ENCODE results near the gene EGR1.
"Not testable (repeated sequence)": the region's sequence is repeated elsewhere in the genome, so short reads cannot be mapped to it uniquely, and the experiment has no call there.

Gene EGR1

DNA sequence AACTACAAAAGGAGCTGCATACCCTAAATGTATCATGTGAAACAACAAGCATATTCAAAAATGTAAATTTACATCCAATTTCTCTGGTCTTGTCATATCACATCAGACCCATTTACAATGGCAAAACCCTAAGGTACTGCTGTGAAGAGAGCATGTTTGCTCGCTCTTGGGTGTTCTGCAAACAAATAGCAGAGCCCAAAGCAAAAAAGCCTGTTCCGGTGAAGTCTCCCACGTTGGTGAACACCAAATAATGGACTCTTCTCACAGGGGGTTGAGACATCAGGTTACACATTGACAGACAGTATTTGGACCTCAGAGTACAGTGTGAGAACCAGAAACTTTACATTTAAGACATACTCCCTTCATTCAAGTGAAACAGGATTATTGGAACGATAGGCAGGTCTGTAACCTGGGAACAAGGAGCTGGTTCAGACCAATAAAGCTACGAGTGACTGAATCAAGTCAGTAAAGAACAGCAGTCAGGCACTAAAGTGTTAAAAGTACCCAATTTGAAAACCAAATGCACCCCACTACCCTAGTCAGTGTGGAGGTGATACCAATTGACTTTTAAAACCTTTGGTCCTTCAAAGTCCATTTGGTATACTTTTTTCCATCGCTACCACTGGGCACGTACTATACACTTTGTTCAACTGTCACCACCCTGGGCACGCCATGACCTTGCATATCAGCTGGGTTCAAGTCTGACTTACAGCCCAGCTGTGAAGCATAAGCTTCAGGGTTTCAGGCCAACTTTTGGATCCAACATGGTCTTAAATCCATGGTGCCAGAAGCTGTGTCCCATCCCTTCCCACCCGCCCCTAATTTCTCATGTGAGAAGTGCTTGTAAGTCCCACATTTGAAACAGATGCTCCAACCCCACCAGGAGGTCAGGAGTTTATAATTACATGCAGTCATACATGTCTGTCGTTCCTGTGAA lies 41.4 kb downstream of the EGR1 start:
- DNase-seq (ENCODE audit: low read depth in 3 of 3, low spot score in 1 of 3), result no peak

DNA sequence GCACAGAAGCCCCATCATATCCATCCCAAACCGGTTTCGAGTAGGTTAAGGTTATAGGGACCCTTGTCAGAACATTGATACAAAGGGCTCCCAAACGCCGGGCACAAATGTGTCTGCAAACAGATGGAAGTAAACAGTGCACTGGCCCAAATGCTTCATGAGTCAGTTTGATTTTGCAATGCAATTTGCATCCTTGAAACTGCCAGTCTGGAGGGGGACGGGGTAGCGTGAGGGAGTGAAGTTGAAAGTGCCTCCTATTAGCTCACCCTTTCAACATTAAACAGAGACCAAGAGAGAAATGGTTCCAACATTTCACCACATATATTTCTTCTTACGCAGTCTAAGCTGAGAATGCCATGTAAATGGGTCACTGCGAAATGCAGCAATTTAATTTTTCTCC lies 42.2 kb downstream of the EGR1 start:
- not testable (repeated sequence) for DNase-seq (ENCODE audit: low read depth in 3 of 3, low spot score in 1 of 3)

DNA sequence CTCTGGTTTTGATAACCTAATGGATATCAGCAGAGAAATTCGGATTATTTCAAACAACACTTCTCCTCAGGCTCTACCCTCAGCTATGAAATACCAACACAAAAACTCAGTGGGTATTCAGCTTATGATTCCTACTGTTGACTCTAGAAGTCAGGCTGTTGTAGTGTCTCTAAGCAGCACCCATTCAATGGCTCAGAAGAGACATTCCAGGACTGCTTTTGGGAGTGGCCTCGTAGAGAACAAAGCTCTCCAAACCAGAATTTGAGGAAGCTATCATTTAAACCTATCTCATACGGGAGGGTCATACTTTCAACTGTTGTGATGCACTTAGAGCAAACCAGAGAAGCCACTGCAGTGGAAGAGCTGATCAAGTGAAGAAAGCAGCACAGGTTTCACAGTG lies 43.7 kb downstream of the EGR1 start:
- no peak for DNase-seq (ENCODE audit: low read depth in 3 of 3, low spot score in 1 of 3)

DNA sequence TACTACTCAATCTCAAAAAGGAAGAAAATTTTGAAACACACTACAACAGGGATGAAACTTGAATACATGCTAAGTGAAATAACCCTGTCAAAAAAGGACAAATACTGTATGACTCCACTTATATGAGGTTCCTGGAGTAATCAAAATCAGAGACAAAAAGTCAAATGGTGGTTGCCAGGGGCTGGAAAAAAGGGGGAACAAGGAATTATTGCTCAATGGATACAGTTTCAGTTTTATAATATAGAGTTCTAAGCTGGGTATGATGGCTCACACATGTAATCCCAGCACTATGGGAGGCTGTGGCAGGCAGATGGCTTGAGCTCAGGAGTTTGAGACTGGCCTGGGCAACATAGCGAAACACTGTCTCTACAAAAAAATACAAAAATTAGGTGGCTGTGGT lies 48.7 kb downstream of the EGR1 start:
- DNase-seq (ENCODE audit: low read depth in 3 of 3, low spot score in 1 of 3), result no peak

DNA sequence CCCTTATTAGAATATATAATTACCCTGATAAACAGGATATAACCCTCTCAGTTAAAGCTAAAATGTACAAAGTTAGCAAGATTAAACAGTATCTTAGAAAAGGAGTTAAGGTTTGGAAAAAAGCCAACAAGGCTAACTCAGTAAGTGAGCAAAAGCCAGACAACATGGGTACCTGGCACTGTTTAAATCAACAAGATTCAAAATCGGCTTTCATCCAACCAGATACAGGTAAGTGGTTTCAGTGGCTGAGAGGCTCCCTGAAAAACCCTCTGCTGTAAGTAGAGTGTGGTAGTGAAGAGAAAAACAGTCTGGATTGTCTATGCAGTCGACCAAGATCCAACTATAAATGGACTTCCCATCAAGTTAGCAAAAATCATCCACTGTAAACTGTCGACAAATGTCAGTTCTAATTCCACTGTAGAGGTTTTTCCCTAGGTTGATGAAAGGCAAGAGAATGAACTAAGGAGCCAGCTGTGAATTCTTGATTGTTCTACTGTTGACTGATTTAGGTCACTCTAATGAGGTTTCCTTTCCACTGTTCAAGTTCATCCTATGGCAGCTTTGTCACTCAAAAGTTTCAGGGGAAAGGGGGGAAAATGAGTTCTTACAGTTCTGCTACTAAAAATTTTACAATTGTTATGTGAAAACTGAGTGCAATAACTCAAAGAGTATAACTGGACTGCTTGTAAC lies 50.4 kb downstream of the EGR1 start:
- DNase-seq (ENCODE audit: low read depth in 3 of 3, low spot score in 1 of 3), result no peak

DNA sequence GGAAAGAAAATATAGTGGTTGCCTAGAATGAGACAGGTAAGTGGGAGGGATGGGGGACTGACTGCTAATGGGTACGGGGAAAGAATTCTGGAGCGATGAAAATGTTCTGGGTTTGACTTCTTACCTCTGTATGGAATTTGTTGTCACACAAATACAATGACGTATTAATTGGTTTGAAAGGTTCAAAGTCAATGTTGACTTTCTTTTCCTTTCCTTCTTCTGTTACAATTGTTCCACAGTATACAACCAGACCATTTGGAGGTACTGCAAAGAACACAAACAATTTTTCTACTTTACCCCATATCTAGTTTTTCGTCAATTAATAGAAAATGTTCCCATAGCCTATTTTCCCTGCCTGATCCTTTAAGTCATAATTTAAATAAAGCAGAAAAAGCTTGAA lies 52.2 kb downstream of the EGR1 start:
- DNase-seq (ENCODE audit: low read depth in 3 of 3, low spot score in 1 of 3), result no peak

All from stimulated activated CD4-positive, alpha-beta T cell treated with anti-CD3 and anti-CD28 coated beads, TNF-alpha, amount 100 ng/mL, for 1 hour (primary cell).